Vagina (tissue), 2 donors: Measurements from ENCODE around the gene KIAA1671.

Experiments used
- POLR2A ChIP-seq, 2 donors: fragments of 450-650 bp; IDR thresholded peaks; one replicate each; pipeline ENCODE4 v1.6.1; 2017; ENCODE audit warnings: antibody characterized with exemption in 2 of 2, mild to moderate bottlenecking in 2 of 2, moderate library complexity in 2 of 2
- POLR2AphosphoS5 ChIP-seq, 2 donors: sonication (generic); formaldehyde crosslinking; IDR thresholded peaks; one replicate each; pipeline ENCODE4 v1.9.0; 2017; ENCODE audit warnings: antibody characterized with exemption in 2 of 2, mild to moderate bottlenecking in 2 of 2, low read depth in 1 of 2; ENCODE audit not compliant: insufficient read depth in 1 of 2
- TF ChIP-seq, protein P1 (sequence below), 3 experiments: fragments of 450-650 bp in 2 of 3; fragments of 200-600 bp in 1 of 3; sonication (generic) in 1 of 3; IDR thresholded peaks; one replicate each; pipeline ENCODE4 v1.5.1; 2017 to 2019; ENCODE audit warnings: antibody characterized with exemption in 3 of 3, mild to moderate bottlenecking in 2 of 3, moderate library complexity in 2 of 3

DNA sequence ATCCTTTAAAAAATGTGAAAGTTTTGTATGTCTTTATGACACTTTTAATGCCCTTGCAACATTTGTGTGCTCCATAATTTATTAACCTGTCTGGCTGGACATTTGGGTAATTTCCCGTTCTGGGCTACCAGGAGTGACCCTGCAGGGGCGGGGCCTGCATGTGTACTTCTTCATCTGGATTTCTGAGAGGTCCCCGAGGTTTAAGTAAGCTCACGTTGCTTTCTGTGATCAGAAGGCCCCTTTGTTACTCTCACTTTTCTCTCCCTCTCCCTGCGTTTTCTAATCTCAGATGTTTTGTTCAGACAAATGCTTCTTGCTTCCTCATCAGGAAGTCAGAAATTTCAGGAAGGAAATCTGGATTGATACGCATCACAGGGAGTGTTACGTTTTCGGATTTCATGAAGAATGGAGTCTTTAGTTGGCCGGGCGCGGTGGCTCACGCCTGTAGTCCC lies 168.3 kb downstream of the KIAA1671 start:
- TF ChIP-seq, protein P1, sequence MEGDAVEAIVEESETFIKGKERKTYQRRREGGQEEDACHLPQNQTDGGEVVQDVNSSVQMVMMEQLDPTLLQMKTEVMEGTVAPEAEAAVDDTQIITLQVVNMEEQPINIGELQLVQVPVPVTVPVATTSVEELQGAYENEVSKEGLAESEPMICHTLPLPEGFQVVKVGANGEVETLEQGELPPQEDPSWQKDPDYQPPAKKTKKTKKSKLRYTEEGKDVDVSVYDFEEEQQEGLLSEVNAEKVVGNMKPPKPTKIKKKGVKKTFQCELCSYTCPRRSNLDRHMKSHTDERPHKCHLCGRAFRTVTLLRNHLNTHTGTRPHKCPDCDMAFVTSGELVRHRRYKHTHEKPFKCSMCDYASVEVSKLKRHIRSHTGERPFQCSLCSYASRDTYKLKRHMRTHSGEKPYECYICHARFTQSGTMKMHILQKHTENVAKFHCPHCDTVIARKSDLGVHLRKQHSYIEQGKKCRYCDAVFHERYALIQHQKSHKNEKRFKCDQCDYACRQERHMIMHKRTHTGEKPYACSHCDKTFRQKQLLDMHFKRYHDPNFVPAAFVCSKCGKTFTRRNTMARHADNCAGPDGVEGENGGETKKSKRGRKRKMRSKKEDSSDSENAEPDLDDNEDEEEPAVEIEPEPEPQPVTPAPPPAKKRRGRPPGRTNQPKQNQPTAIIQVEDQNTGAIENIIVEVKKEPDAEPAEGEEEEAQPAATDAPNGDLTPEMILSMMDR (IDR thresholded peaks at IDR 0.05) = no peak
- no peak for TF ChIP-seq POLR2A (IDR thresholded peaks at IDR 0.05)
- TF ChIP-seq POLR2AphosphoS5 (IDR thresholded peaks at IDR 0.05; ENCODE audit: insufficient read depth in 1 of 2, low read depth in 1 of 2) = no peak
